Karpas-422 (cell line): ENCODE results near the gene PC. TPM values are rescaled to one million over a fixed set of nuclear protein-coding genes. Genes with fewer than 3 reads are reported as not detected.

ENCODE experiments used
- DNase-seq: peaks from one replicate; pipeline ENCODE4 v3.0.0-alpha.2; 2015
- H2AFZ ChIP-seq: fragments of 200-600 bp; sonication (generic); 2 replicates; pipeline ENCODE4 v1.6.1; 2014; ENCODE audit warnings: antibody characterized with exemption, low read length, mixed read lengths
- H3K27ac ChIP-seq: fragments of 200-600 bp; sonication (generic); 2 replicates; pipeline ENCODE4 v1.5.1; 2014; ENCODE audit warnings: mild to moderate bottlenecking, low read length, moderate library complexity
- H3K27me3 ChIP-seq: fragments of 200-600 bp; sonication (generic); 2 replicates; pipeline ENCODE4 v1.6.1; 2014; ENCODE audit warnings: low read length, mixed read lengths
- H3K36me3 ChIP-seq: fragments of 200-600 bp; sonication (generic); 2 replicates; pipeline ENCODE4 v1.6.1; 2014; ENCODE audit warnings: low read length, mixed read lengths; ENCODE audit not compliant: insufficient read depth
- H3K4me1 ChIP-seq: fragments of 200-600 bp; sonication (generic); 2 replicates; pipeline ENCODE4 v1.6.1; 2014; ENCODE audit warnings: mild to moderate bottlenecking, low read length, mixed read lengths
- H3K4me2 ChIP-seq: fragments of 200-600 bp; sonication (generic); 2 replicates; pipeline ENCODE4 v1.6.1; 2014; ENCODE audit warnings: low read length, low read depth, mild to moderate bottlenecking; ENCODE audit not compliant: poor library complexity, severe bottlenecking
- H3K4me3 ChIP-seq: fragments of 200-600 bp; sonication (generic); 2 replicates; pipeline ENCODE4 v1.5.1; 2014; ENCODE audit warnings: mild to moderate bottlenecking, antibody characterized with exemption, low read length, mixed read lengths
- H3K79me2 ChIP-seq: fragments of 200-600 bp; sonication (generic); 2 replicates; pipeline ENCODE4 v1.6.1; 2014; ENCODE audit warnings: mild to moderate bottlenecking, low read length, mixed read lengths
- H3K9ac ChIP-seq: fragments of 200-600 bp; sonication (generic); 2 replicates; pipeline ENCODE4 v1.6.0; 2014; ENCODE audit warnings: low read length
- H3K9me2 ChIP-seq: fragments of 200-600 bp; sonication (generic), shearing (Covaris generic); replicated peaks from 2 replicates; pipeline ENCODE4 v1.6.0; 2014; ENCODE audit warnings: mild to moderate bottlenecking, low read length, moderate library complexity; ENCODE audit not compliant: insufficient read depth
- H3K9me3 ChIP-seq: fragments of 300-700, 200-600 bp; sonication (generic); 2 replicates; pipeline ENCODE4 v1.6.1; 2014; ENCODE audit warnings: low read length, mixed read lengths
- H4K20me1 ChIP-seq: fragments of 200-600 bp; sonication (generic); 2 replicates; pipeline ENCODE4 v1.6.1; 2014; ENCODE audit warnings: mild to moderate bottlenecking, antibody characterized with exemption, low read length, low read depth; ENCODE audit not compliant: insufficient read depth
- total RNA-seq: library from RNA; depleted of rRNA; stranded (reverse); fragments of >200 nt; shearing (Covaris generic); gene quantifications from 2 replicates; pipeline ENCODE4 v1.2.3, GENCODE V29; 2014; ENCODE audit warnings: low replicate concordance

PC gene
- total RNA-seq, 1 experiment from 2014 or later, result not detected

DNA sequence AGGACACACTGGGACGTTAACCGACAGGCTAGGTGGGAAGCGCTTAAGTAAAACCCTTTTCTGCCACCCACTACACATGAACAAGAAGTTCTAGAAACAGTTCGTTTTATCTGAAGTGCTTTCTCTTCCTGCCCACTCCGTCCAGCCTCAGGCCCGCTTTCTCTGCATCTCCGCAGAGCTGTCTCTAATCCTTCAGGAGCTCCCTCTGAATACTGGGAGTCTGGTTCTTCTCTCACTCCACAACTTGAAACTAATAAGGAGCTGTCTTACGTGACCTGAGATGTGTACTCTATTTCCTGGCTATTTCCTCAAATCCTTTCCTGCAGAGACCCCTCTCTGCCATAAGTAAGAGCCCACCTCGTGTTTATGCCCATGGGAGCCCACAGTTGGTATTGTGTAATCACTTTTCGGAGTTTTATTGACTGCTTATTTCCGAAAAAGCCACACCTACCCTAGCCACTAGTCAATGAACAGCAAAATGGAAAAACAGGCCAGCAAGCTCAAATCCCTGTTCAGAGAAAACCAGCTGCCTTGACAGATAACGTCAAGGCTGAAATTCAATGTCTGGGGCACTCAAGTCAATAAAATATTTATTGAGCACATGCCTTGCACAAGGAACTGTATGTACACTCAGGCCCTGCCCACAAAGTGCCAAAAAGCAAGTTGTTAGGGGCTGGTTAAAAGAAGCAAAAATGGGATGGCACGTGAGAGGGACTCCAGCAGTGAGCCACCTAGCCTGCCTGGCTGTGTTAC, 4.9 kb downstream of the PC start:
- H3K36me3 ChIP-seq, result no peaks in the 10 kb centered on the region
- H3K79me2 ChIP-seq, result no peaks in the 10 kb centered on the region
- H3K9me3 ChIP-seq, result no peaks in the 10 kb centered on the region
- H3K4me3 ChIP-seq, result no peak overlapping the region
- H2AFZ ChIP-seq, result no peak overlapping the region
- H3K4me2 ChIP-seq, result no peak overlapping the region
- H3K4me1 ChIP-seq, result no peaks in the 10 kb centered on the region
- no peaks in the 10 kb centered on the region for H3K9me2 ChIP-seq
- H3K27me3 ChIP-seq, result no peaks in the 10 kb centered on the region
- DNase-seq, result no peak
- H3K9ac ChIP-seq, result no peak overlapping the region
- no peaks in the 10 kb centered on the region for H4K20me1 ChIP-seq
- no peak overlapping the region for H3K27ac ChIP-seq

DNA sequence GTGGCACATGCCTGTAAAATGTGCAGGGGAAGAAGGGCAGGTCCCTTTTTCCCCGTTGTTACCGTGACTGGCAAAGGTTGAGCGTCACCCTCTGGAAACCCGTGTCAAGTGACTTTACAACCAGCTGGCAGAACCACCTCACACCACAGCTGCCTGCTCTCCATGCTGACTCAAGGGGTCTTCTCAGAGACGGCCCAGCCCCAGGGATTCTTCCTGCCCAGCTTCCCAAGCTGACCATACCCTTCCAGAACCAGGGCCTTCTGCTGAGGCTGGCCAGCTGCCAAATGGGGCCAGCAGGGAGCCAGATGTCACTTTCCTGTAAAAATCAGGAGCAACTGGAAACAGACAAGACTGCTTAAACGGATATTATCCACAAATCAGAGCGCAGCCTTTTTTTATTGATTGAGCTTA, 6.3 kb downstream of the PC start:
- no peak for DNase-seq
- H3K27ac ChIP-seq, result no peak overlapping the region
- H3K9ac ChIP-seq, result no peak overlapping the region
- no peaks in the 10 kb centered on the region for H3K79me2 ChIP-seq
- H3K36me3 ChIP-seq, result no peaks in the 10 kb centered on the region
- no peak overlapping the region for H3K4me2 ChIP-seq
- no peaks in the 10 kb centered on the region for H3K27me3 ChIP-seq
- H3K4me3 ChIP-seq, result no peak overlapping the region
- no peak overlapping the region for H2AFZ ChIP-seq
- H4K20me1 ChIP-seq, result no peaks in the 10 kb centered on the region
- H3K9me3 ChIP-seq, result no peaks in the 10 kb centered on the region
- H3K4me1 ChIP-seq, result no peaks in the 10 kb centered on the region
- no peaks in the 10 kb centered on the region for H3K9me2 ChIP-seq

DNA sequence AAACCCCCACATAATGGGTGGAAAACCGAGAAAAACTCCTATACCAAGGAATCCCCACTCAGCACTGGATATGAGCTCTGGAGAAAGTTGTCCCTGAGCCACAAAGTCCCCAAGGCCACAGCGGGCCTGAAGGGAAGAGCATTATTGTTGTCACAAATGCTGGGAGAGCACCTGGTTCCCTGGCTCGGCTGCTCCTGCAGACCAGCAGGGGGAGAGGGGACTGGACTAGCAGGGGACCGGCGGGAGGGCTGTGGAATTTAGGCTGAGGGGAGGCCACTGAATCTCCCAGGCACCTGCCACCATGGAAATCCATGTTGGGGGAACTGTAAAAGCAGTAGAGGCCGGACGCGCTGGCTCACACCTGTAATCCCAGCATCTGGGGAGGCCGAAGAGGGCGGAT, 7.0 kb downstream of the PC start:
- H3K36me3 ChIP-seq, result no peaks in the 10 kb centered on the region
- H3K9ac ChIP-seq, result no peak overlapping the region
- no peaks in the 10 kb centered on the region for H4K20me1 ChIP-seq
- no peak overlapping the region for H3K4me2 ChIP-seq
- no peaks in the 10 kb centered on the region for H3K9me3 ChIP-seq
- no peak for DNase-seq
- no peak overlapping the region for H2AFZ ChIP-seq
- no peaks in the 10 kb centered on the region for H3K4me1 ChIP-seq
- H3K27ac ChIP-seq, result no peak overlapping the region
- H3K4me3 ChIP-seq, result no peak overlapping the region
- H3K79me2 ChIP-seq, result no peaks in the 10 kb centered on the region
- H3K9me2 ChIP-seq, result no peaks in the 10 kb centered on the region
- no peaks in the 10 kb centered on the region for H3K27me3 ChIP-seq

DNA sequence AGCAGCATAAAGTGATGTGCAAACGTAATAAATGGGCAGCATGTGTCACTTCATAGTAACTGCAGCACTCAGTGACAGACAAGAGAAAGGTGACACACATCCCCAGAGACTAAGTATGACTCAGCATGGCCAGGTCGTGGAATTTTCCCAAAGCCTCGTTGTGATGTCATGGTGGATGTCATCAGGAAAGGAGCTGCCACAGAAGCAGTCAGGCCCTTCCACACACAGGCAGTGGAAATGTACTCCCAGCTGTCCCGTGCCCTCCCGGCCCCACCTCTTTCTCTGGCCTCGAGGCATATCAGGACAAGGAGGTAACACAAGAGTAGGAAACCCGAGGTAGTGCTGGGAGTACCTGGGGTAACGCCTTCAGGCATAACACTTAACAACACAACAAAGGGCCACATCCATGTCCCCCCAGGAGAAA, 8.1 kb downstream of the PC start:
- H3K79me2 ChIP-seq, result no peaks in the 10 kb centered on the region
- no peak for DNase-seq
- no peak overlapping the region for H3K9ac ChIP-seq
- H3K4me3 ChIP-seq, result no peak overlapping the region
- no peak overlapping the region for H2AFZ ChIP-seq
- no peaks in the 10 kb centered on the region for H4K20me1 ChIP-seq
- H3K27ac ChIP-seq, result no peak overlapping the region
- no peak overlapping the region for H3K4me2 ChIP-seq
- no peaks in the 10 kb centered on the region for H3K9me3 ChIP-seq
- H3K36me3 ChIP-seq, result no peaks in the 10 kb centered on the region
- H3K27me3 ChIP-seq, result no peaks in the 10 kb centered on the region
- no peaks in the 10 kb centered on the region for H3K9me2 ChIP-seq
- H3K4me1 ChIP-seq, result peaks cover 3% of the 10 kb centered on the region

DNA sequence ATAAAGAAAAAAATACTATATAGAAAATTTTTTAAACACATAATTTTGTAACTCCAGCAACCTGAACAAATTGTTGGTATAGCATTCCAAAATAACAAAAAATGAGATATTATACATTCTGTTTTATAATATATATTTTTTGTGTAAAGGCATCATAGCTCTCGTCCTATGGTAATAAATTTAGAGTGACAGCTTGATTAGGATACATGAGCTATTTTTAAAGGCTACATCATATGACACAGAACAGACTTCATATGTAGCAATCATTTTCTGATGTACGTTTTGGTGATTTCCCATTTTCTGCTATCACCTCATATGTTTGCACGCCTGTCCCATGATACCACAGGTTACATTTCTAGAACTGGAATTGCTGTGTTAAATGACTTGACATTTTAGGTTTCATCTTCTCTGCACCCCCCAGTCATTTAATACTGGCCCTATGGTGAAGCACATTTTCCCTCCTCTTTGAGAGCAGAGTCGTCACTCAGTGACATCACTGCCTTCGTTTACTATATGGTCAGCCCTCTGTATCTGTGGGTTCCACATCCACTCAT, 19.5 kb downstream of the PC start:
- no peak for DNase-seq
- Histone ChIP-seq H3K9me2 (no peaks in the 10 kb centered on the region), H3K4me2 (no peak overlapping the region), H3K79me2 (no peaks in the 10 kb centered on the region), H3K9ac (no peak overlapping the region), H3K9me3 (no peaks in the 10 kb centered on the region), H4K20me1 (no peaks in the 10 kb centered on the region), H3K27ac (no peak overlapping the region), H2AFZ (no peak overlapping the region), H3K4me1 (no peaks in the 10 kb centered on the region), H3K36me3 (no peaks in the 10 kb centered on the region), H3K27me3 (no peaks in the 10 kb centered on the region; the same call in 1 of the 2 replicates), H3K4me3 (no peak overlapping the region)

DNA sequence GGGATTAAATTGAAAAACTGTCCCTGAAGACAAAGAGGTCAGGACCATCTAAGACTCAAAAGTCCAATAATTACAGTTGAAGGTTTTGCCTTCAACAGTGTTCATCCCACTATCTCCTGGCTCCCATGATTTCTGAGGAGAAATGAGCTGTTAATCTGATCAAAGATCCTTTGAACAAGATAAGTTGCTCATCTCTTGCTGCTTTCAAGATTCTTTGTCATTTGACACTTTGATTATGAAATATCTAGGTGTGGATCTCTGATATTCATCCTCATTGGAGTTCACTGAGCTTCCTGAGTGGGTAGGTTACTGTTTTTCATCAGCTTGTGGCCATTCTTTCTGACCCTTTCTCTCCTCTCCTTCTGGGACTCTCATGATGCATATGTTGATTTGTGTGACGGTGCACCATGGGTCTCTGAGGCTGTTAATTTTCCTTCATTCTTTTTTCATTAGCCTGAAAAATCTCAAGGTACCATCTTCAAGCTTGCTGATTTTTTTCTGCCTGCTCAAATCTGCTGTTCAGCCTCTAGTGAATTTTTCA, 20.9 kb downstream of the PC start:
- Histone ChIP-seq H3K4me3 (no peak overlapping the region), H3K27ac (no peak overlapping the region), H3K27me3 (no peaks in the 10 kb centered on the region; the same call in 1 of the 2 replicates), H3K79me2 (no peaks in the 10 kb centered on the region), H3K4me1 (no peaks in the 10 kb centered on the region), H3K36me3 (no peaks in the 10 kb centered on the region), H3K4me2 (no peak overlapping the region), H2AFZ (no peak overlapping the region), H4K20me1 (no peaks in the 10 kb centered on the region), H3K9ac (no peak overlapping the region), H3K9me3 (no peaks in the 10 kb centered on the region), H3K9me2 (no peaks in the 10 kb centered on the region)
- DNase-seq, result no peak

DNA sequence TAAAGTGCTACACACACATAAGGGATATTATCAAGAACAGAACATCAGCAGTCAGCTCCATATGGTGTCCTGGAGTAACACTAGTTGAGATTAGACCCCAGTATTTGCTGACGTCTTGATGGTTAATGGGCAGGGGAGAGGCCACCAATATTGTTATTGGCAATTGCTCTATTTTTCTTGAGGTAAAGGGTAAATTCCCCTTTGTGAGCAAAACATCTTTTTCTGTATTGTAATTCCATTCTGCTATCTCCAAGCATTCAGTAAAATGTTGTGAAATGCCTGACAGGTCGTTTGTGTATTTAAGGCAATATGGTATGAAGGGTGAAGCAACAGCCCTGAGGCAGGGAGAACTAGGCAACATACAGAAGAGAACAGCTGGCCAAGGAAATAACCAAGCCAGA, 21.9 kb downstream of the PC start:
- Histone ChIP-seq H3K9me3 (no peaks in the 10 kb centered on the region), H3K4me2 (no peak overlapping the region), H3K4me3 (no peak overlapping the region), H3K79me2 (no peaks in the 10 kb centered on the region), H3K36me3 (no peaks in the 10 kb centered on the region), H3K9ac (no peak overlapping the region), H3K27ac (no peak overlapping the region), H3K4me1 (no peaks in the 10 kb centered on the region), H3K9me2 (no peaks in the 10 kb centered on the region), H3K27me3 (no peaks in the 10 kb centered on the region; the same call in 1 of the 2 replicates), H4K20me1 (no peaks in the 10 kb centered on the region), H2AFZ (no peak overlapping the region)
- DNase-seq, result no peak

DNA sequence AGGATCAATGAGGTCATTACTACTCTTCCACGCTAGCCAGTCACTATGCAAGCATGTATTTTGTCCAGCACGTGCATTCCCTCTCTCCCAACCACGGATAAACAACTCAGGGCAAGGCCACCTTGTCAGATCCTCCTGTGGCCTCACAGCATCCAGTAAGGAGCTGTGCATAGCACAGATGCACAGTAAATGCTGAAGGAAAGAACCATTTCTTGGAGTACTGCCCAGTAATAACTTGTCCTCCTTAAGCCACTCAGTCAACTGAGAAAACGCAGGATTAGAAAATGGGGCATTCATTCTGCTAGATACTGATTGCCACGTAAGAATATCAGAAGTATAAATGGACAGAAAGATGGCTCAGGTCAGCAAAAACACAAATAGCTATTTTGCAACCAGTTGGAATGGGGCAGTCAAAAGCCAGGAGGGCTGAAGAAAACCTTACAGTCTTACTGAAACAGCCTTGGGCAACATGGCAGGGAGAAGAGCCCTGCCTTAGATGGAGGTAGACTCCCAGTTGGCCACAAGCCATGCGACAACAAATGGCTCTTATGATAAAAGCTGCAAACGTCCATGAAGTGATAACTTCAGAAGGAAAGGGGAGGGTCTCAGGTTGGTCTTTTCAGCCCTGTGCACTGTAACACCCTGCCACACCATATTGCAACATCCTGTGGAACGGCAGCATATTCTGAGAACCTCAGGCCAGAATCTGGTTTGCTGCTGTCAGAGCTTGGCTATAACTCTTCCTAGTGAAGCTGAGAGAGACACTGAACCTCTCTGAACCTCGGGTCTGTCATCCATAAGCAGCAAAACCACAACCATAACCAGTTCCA, 23.0 kb downstream of the PC start:
- no peaks in the 10 kb centered on the region; the same call in 1 of the 2 replicates for H3K27me3 ChIP-seq
- H3K4me3 ChIP-seq, result no peak overlapping the region
- no peaks in the 10 kb centered on the region for H3K9me2 ChIP-seq
- H2AFZ ChIP-seq, result no peak overlapping the region
- no peak overlapping the region for H3K27ac ChIP-seq
- no peak overlapping the region for H3K4me2 ChIP-seq
- no peaks in the 10 kb centered on the region for H3K36me3 ChIP-seq
- H3K9ac ChIP-seq, result no peak overlapping the region
- no peaks in the 10 kb centered on the region for H4K20me1 ChIP-seq
- DNase-seq, result no peak
- no peaks in the 10 kb centered on the region for H3K79me2 ChIP-seq
- no peaks in the 10 kb centered on the region for H3K9me3 ChIP-seq
- no peaks in the 10 kb centered on the region for H3K4me1 ChIP-seq
